SU-DHL-6 (cell line): ENCODE results near the gene ZNF3.

Source experiments
- EZH2phosphoT487 ChIP-seq: fragments of 200-600 bp; sonication (generic), shearing (Covaris generic); conservative IDR thresholded peaks from 2 replicates; pipeline ENCODE4 v1.6.1; 2018; ENCODE audit warnings: mild to moderate bottlenecking, antibody characterized with exemption, low read length, moderate library complexity, mixed read lengths
- TF ChIP-seq, protein P1 (sequence below): fragments of 200-600 bp; sonication (generic); IDR thresholded peaks from one replicate; pipeline ENCODE4 v1.5.1; 2017; ENCODE audit warnings: antibody characterized with exemption, mild to moderate bottlenecking, low read length, moderate library complexity; ENCODE audit not compliant: insufficient read depth, poor library complexity, severe bottlenecking

DNA sequence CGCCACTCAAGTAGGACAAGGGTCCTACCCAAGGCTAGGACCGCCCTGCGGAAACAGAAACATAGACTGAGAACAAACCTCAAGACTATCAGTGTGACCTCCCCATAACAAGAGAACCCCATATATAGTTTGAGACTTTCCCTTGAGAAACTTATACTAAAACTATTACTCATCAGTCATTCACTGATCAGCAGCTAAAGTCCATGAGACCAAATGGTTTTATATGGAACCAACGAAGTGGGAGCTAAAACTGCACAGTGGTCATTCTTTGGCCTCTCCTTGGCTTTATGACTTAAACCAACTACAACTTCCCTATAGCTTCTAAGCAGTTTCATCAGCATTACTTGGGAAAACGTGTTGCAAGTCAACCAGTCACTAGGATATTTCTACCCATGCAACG lies 45.6 kb downstream of the ZNF3 start:
- TF ChIP-seq, protein P1, sequence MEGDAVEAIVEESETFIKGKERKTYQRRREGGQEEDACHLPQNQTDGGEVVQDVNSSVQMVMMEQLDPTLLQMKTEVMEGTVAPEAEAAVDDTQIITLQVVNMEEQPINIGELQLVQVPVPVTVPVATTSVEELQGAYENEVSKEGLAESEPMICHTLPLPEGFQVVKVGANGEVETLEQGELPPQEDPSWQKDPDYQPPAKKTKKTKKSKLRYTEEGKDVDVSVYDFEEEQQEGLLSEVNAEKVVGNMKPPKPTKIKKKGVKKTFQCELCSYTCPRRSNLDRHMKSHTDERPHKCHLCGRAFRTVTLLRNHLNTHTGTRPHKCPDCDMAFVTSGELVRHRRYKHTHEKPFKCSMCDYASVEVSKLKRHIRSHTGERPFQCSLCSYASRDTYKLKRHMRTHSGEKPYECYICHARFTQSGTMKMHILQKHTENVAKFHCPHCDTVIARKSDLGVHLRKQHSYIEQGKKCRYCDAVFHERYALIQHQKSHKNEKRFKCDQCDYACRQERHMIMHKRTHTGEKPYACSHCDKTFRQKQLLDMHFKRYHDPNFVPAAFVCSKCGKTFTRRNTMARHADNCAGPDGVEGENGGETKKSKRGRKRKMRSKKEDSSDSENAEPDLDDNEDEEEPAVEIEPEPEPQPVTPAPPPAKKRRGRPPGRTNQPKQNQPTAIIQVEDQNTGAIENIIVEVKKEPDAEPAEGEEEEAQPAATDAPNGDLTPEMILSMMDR: no peak
- TF ChIP-seq EZH2phosphoT487: no peak
